ENCODE results near the gene PRKG2.

DNA sequence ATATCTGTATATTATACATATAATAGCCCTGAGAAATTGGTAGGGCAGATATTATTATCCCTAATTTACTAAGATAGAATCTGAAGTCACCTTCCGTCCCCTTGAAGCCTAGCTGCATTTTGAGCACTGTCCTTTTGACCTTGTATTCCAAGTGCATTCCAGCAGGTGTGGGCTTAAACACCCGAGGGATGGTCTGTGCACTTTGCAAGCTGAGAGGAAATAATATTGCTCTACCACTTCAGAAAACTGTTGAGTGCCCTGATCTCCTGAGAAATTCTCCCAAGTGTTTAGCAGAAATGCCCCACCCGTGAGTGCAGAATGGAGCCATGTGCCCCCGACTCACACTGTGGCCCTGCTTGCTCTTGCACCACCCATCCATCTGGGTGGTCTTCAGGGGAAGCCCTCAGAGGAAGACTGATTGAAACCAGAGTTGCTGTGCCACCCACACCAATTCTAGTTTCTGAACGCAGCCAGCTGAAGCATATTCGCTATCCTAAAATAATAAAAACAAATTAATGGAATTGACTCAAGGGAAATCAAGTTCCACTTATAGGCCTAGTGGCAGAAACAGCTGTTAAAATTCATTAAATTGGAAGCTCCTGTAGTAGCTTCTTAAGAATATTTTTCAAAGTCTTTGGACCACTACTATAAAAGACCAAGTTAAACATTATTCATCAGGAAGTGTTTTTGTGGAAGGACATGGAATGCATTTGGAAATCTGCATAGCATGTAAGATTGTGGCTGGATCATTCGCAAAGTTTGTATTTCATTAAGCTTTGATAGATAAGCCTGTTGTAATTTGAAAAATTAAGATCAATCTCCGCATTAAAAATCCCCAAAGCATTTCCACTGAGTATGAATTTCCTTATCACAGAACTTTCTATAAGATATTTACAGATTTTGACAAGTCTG, 41.3 kb upstream of the PRKG2 start:
- no peak for TF ChIP-seq POLR2A (IDR thresholded peaks at IDR 0.05)
- TF ChIP-seq, protein P1, sequence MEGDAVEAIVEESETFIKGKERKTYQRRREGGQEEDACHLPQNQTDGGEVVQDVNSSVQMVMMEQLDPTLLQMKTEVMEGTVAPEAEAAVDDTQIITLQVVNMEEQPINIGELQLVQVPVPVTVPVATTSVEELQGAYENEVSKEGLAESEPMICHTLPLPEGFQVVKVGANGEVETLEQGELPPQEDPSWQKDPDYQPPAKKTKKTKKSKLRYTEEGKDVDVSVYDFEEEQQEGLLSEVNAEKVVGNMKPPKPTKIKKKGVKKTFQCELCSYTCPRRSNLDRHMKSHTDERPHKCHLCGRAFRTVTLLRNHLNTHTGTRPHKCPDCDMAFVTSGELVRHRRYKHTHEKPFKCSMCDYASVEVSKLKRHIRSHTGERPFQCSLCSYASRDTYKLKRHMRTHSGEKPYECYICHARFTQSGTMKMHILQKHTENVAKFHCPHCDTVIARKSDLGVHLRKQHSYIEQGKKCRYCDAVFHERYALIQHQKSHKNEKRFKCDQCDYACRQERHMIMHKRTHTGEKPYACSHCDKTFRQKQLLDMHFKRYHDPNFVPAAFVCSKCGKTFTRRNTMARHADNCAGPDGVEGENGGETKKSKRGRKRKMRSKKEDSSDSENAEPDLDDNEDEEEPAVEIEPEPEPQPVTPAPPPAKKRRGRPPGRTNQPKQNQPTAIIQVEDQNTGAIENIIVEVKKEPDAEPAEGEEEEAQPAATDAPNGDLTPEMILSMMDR (IDR thresholded peaks at IDR 0.05): no peak
